ENCODE measurements around the gene TMEM126A. TPM values are rescaled to one million over a fixed set of nuclear protein-coding genes. Genes with fewer than 3 reads are reported as not detected.

TMEM126A gene
- total RNA-seq, 1 experiment from 2014 or later: 37.2 TPM

- Mint-ChIP-seq H3K27ac (no peak overlapping the region), H3K9me3 (no peaks in the 10 kb centered on the region), H3K4me3 (no peak overlapping the region), H3K4me1 (peaks cover 11% of the 10 kb centered on the region), H3K27me3 (ENCODE audit: low read depth) (peaks cover 16% of the 10 kb centered on the region), H3K36me3 (no peaks in the 10 kb centered on the region)
- ChIA-PET POLR2A (no interaction called here), CTCF (interaction anchor here (0.8 kb wide), 2 partner anchors 16 to 176 kb away, joined by 3 read pairs; partner anchors contain the start of gene CCDC83)
- ATAC-seq (no peak), DNase-seq (ENCODE audit: low spot score) (no peak)
- no peak for TF ChIP-seq ZNF423 (CRISPR knock-in tag; IDR thresholded peaks at IDR 0.05)
- no peak for TF ChIP-seq RORB (CRISPR knock-in tag; IDR thresholded peaks at IDR 0.05)
- TF ChIP-seq ZBTB21 (CRISPR knock-in tag; IDR thresholded peaks at IDR 0.05; ENCODE audit: borderline replicate concordance): no peak
- TF ChIP-seq ATF6 (CRISPR knock-in tag; IDR thresholded peaks at IDR 0.05): no peak
- TF ChIP-seq TEAD4 (CRISPR knock-in tag; IDR thresholded peaks at IDR 0.05): no peak
- no peak for TF ChIP-seq E2F4 (CRISPR knock-in tag; IDR thresholded peaks at IDR 0.05; ENCODE audit: borderline replicate concordance, low read depth)
- TF ChIP-seq JAZF1 (CRISPR knock-in tag; IDR thresholded peaks at IDR 0.05): no peak
- no peak for TF ChIP-seq ZNF281 (CRISPR knock-in tag; IDR thresholded peaks at IDR 0.05)
- TF ChIP-seq AFF4 (CRISPR knock-in tag; IDR thresholded peaks at IDR 0.05; ENCODE audit: borderline replicate concordance): no peak
- TF ChIP-seq USF2 (CRISPR knock-in tag; IDR thresholded peaks at IDR 0.05): no peak
- no peak for TF ChIP-seq GABPB1 (CRISPR knock-in tag; IDR thresholded peaks at IDR 0.05)
- TF ChIP-seq ERG (CRISPR knock-in tag; IDR thresholded peaks at IDR 0.05): no peak
- TF ChIP-seq IRF1 (CRISPR knock-in tag; IDR thresholded peaks at IDR 0.05): no peak
- no peak for TF ChIP-seq CREB1 (CRISPR knock-in tag; IDR thresholded peaks at IDR 0.05)
- no peak for TF ChIP-seq ETV6 (CRISPR knock-in tag; IDR thresholded peaks at IDR 0.05)
- TF ChIP-seq ZNF263 (CRISPR knock-in tag; IDR thresholded peaks at IDR 0.05; ENCODE audit: low read depth): no peak
- TF ChIP-seq CTCF (IDR thresholded peaks at IDR 0.05): no peak
- TF ChIP-seq TEAD1 (CRISPR knock-in tag; IDR thresholded peaks at IDR 0.05): no peak
- no peak for TF ChIP-seq ZMAT4 (CRISPR knock-in tag; IDR thresholded peaks at IDR 0.05)
- TF ChIP-seq E2F5 (CRISPR knock-in tag; IDR thresholded peaks at IDR 0.05): no peak
Observed at GRCh38 chr11:85679576-85679975, 31.8 kb downstream of the TMEM126A start.
